ENCODE data around the gene CCER1. TPM values are rescaled to one million over a fixed set of nuclear protein-coding genes. Genes with fewer than 3 reads are reported as not detected.

CCER1 gene
- total and polyA plus RNA-seq, 10 donors = not detected

GRCh38 chr12:90920222-90920621 is 34.8 kb downstream of the CCER1 start:
- Histone ChIP-seq H3K4me1 (no peaks in the 10 kb centered on the region), H3K9me3 (no peaks in the 10 kb centered on the region), H3K36me3 (no peaks in the 10 kb centered on the region), H3K4me3 (no peak overlapping the region), H3K27ac (no peak overlapping the region), H3K27me3 (replicated peaks in 1 of 7) (no peaks in the 10 kb centered on the region)
- intact Hi-C loops (cut with DNase I; ENCODE audit: low total_unique reads) = no loop called here
- TF ChIP-seq, protein P1, sequence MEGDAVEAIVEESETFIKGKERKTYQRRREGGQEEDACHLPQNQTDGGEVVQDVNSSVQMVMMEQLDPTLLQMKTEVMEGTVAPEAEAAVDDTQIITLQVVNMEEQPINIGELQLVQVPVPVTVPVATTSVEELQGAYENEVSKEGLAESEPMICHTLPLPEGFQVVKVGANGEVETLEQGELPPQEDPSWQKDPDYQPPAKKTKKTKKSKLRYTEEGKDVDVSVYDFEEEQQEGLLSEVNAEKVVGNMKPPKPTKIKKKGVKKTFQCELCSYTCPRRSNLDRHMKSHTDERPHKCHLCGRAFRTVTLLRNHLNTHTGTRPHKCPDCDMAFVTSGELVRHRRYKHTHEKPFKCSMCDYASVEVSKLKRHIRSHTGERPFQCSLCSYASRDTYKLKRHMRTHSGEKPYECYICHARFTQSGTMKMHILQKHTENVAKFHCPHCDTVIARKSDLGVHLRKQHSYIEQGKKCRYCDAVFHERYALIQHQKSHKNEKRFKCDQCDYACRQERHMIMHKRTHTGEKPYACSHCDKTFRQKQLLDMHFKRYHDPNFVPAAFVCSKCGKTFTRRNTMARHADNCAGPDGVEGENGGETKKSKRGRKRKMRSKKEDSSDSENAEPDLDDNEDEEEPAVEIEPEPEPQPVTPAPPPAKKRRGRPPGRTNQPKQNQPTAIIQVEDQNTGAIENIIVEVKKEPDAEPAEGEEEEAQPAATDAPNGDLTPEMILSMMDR (IDR thresholded peaks at IDR 0.05 in 8 of 11, conservative IDR thresholded peaks at IDR 0.05 in 3 of 11) = no peak
- TF ChIP-seq POLR2AphosphoS5 (IDR thresholded peaks at IDR 0.05) (no peak), POLR2A (IDR thresholded peaks at IDR 0.05) (no peak)
- 94 to 98% (median 97%) methylated on average over 1 of the region's 1 CpG for WGBS, 5 donors
- DNase-seq = no peak

- no peak for DNase-seq
- WGBS, 5 donors = 53 to 68% (median 57%) methylated on average over 2 of the region's 2 CpGs
- no peak for TF ChIP-seq POLR2AphosphoS5 (IDR thresholded peaks at IDR 0.05)
- no peak for TF ChIP-seq POLR2A (IDR thresholded peaks at IDR 0.05)
- TF ChIP-seq, protein P1 (IDR thresholded peaks at IDR 0.05 in 8 of 11, conservative IDR thresholded peaks at IDR 0.05 in 3 of 11) = no peak
- H3K36me3 ChIP-seq = no peaks in the 10 kb centered on the region
- intact Hi-C loops (cut with DNase I; ENCODE audit: low total_unique reads) = no loop called here
- peaks cover 0 to 9% (median 2%) of the 10 kb centered on the region in 8 donors for H3K9me3 ChIP-seq
- H3K4me3 ChIP-seq = no peak overlapping the region
- no peaks in the 10 kb centered on the region for H3K4me1 ChIP-seq
- H3K27ac ChIP-seq = no peak overlapping the region
- no peaks in the 10 kb centered on the region for H3K27me3 ChIP-seq (replicated peaks in 1 of 7)
These were observed 37.5 kb downstream of the CCER1 start for GRCh38 chr12:90917431-90917830.

DNA sequence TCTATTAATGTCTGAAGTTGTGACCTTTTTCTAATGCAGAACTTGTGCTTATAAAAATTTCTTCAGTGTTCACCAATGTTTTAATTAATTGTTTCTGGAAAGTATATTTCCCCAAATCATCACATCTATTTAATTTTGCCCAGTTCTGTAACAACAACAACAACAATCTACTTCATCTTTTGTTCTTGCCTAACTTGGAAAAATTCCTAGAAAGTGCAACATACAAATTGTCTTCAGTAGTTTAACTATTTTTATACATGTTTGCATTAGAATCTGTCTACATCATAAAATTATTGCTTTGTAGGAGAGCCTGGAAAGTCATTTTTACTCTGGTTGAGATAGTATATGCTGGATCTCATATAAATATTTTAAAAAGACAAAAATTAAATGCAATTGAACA is 38.5 kb downstream of the CCER1 start:
- peaks cover 0 to 9% (median 2%) of the 10 kb centered on the region in 8 donors for H3K9me3 ChIP-seq
- H3K4me1 ChIP-seq = no peaks in the 10 kb centered on the region
- TF ChIP-seq, protein P1 (IDR thresholded peaks at IDR 0.05 in 8 of 11, conservative IDR thresholded peaks at IDR 0.05 in 3 of 11) = no peak
- TF ChIP-seq POLR2AphosphoS5 (IDR thresholded peaks at IDR 0.05) (no peak), POLR2A (IDR thresholded peaks at IDR 0.05) (no peak)
- DNase-seq = no peak
- no peak overlapping the region for H3K27ac ChIP-seq
- no peaks in the 10 kb centered on the region for H3K36me3 ChIP-seq
- no peaks in the 10 kb centered on the region for H3K27me3 ChIP-seq (replicated peaks in 1 of 7)
- intact Hi-C loops (cut with DNase I; ENCODE audit: low total_unique reads) = no loop called here
- no peak overlapping the region for H3K4me3 ChIP-seq

GRCh38 chr12:90915353-90915752 is 39.6 kb downstream of the CCER1 start:
- Histone ChIP-seq H3K27me3 (replicated peaks in 1 of 7) (no peaks in the 10 kb centered on the region), H3K4me1 (no peaks in the 10 kb centered on the region), H3K27ac (no peak overlapping the region), H3K9me3 (peaks cover 0 to 9% (median 2%) of the 10 kb centered on the region in 8 donors), H3K4me3 (no peak overlapping the region), H3K36me3 (no peaks in the 10 kb centered on the region)
- DNase-seq = no peak
- intact Hi-C loops (cut with DNase I; ENCODE audit: low total_unique reads) = no loop called here
- TF ChIP-seq POLR2AphosphoS5 (IDR thresholded peaks at IDR 0.05) (no peak), POLR2A (IDR thresholded peaks at IDR 0.05) (no peak)
- TF ChIP-seq, protein P1 (IDR thresholded peaks at IDR 0.05 in 8 of 11, conservative IDR thresholded peaks at IDR 0.05 in 3 of 11) = no peak
- 78 to 89% (median 87%) methylated on average over 2 of the region's 2 CpGs for WGBS, 5 donors

Data from spleen (tissue), 11 donors.